ENCODE measurements around the gene CTBP2. TPM values are rescaled to one million over a fixed set of nuclear protein-coding genes. Genes with fewer than 3 reads are reported as not detected.
"Not testable (repeated sequence)": the region's sequence is repeated elsewhere in the genome, so short reads cannot be mapped to it uniquely, and the experiment has no call there.

CTBP2 gene
- total RNA-seq, 1 donor from 2014 or later, result 35.9 TPM

- DNase-seq (ENCODE audit: low spot score), result no peak
- intact Hi-C loops (cut with DNase I), result loop anchor here (10.0 kb wide), 1 partner anchor 195 kb away; the partner anchor contains the start of gene EEF1AKMT2
Observed at GRCh38 chr10:124989526-124989925, 170.8 kb downstream of the CTBP2 start.

DNA sequence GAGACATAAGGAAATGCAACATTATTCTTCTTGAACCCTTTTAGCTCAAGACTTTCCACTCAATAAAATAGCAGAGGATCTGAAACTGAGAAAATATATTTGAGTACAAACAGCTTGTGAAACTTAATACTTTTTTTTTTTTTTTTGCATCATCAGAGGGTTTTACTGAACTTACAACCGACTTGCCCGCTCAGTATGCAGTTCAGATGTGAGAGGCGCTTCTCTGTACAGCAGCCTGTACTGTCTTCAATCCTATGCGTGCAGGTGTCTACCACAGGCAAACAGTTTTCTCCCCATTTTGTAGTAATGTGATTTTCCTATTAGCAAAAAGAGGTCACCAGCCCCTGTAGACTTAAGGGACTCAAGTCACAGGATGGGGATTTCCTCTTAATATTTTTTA is 171.6 kb downstream of the CTBP2 start:
- DNase-seq (ENCODE audit: low spot score), result not testable (repeated sequence)
- intact Hi-C loops (cut with DNase I), result loop anchor here (10.0 kb wide), 1 partner anchor 194 kb away; the partner anchor contains the start of gene EEF1AKMT2

- no peak for DNase-seq (ENCODE audit: low spot score)
- intact Hi-C loops (cut with DNase I), result loop anchor here (10.0 kb wide), 1 partner anchor 193 kb away; the partner anchor contains the start of gene EEF1AKMT2
Observed at GRCh38 chr10:124987788-124988187, 172.6 kb downstream of the CTBP2 start.

- intact Hi-C loops (cut with DNase I), result loop anchor here (10.0 kb wide), 1 partner anchor 190 kb away; the partner anchor contains the start of gene EEF1AKMT2
- no peak for DNase-seq (ENCODE audit: low spot score)
Observed at GRCh38 chr10:124985162-124985561, 175.2 kb downstream of the CTBP2 start.

DNA sequence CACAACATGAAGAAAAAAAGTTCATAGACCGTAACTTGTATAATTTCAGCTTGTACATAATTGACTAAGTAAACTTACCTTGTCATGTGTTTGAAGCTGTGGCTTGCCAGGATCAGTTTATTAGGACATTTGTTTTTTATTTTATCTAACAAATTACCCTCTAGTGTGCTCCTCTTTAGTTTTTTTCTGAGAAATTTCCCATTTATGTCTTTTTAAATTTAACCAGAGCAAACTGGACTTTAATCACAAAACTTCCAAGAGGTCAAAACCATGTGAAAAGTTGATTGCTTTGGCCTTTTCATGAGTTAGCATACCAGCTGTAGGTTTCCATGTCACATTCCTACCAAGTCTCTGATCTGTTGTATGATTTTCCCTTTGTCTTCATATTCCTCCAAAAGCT is 176.0 kb downstream of the CTBP2 start:
- intact Hi-C loops (cut with DNase I), result loop anchor here (10.0 kb wide), 1 partner anchor 190 kb away; the partner anchor contains the start of gene EEF1AKMT2
- DNase-seq (ENCODE audit: low spot score), result no peak

DNA sequence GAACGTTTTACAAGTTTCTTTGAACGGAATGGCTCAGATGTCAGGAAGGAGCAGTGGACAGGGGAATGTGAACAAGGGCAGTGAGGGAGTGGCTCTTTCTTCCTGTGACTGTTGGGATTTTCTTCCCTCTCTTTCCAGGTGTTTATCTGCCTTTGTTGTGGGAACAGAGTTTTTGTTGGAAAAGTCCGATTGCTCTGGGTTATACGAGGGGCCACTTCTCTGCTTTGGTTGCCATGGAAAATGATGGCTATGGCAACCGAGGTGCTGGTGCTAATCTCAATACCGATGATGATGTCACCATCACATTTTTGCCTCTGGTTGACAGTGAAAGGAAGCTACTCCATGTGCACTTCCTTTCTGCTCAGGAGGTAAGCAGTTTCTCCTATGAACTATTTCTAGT is 177.0 kb downstream of the CTBP2 start:
- no peak for DNase-seq (ENCODE audit: low spot score)
- intact Hi-C loops (cut with DNase I), result loop anchor here (10.0 kb wide), 1 partner anchor 189 kb away; the partner anchor contains the start of gene EEF1AKMT2

GRCh38 chr10:124978376-124978725 is 182.0 kb downstream of the CTBP2 start:
- intact Hi-C loops (cut with DNase I), result no loop called here

GRCh38 chr10:124977648-124978375 is 182.6 kb downstream of the CTBP2 start:
- DNase-seq (ENCODE audit: low spot score), result no peak
- intact Hi-C loops (cut with DNase I), result no loop called here

More at GRCh38 chr10:124978376-124978725, 182.0 kb downstream of the CTBP2 start:
- no peak for DNase-seq (ENCODE audit: low spot score)

- DNase-seq (ENCODE audit: low spot score), result no peak
- intact Hi-C loops (cut with DNase I), result no loop called here
Observed at GRCh38 chr10:124977161-124977560, 183.2 kb downstream of the CTBP2 start.

GRCh38 chr10:124975977-124976514 is 184.3 kb downstream of the CTBP2 start:
- no peak for DNase-seq (ENCODE audit: low spot score)
- intact Hi-C loops (cut with DNase I), result no loop called here

DNA sequence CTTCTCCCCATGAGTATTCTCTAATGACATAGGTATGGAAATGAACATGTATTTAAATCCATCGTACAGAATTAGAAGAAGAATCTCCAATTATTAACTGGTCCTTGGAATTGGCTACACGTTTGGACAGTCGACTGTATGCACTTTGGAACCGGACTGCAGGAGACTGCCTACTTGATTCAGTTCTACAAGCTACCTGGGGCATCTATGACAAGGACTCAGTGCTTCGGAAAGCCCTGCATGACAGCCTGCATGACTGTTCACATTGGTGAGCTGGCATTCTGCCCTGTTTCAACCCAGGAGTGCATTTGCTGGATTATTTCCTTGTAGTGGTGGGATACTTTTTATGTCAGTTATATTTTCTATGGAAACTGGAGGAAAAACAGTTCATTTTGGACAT is 186.2 kb downstream of the CTBP2 start:
- intact Hi-C loops (cut with DNase I), result no loop called here

DNA sequence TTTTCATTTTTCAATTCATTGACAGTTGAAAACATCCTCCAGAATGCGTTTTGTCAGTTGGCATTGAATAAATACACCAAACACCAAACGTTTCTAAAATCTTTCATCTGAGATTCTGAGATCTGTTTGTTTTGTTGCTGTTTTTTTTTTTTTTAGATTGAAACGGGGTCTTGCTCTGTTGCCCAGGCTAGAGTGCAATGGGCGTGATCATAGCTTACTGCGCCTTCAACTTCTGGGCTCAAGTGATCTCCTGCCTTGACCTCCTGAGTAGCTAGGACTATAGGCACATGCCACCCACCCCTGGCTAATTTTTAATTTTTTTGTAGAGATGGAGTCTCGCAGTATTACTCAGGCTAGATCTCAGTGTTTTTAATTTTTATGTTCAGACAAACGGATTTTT is 187.7 kb downstream of the CTBP2 start:
- intact Hi-C loops (cut with DNase I), result no loop called here

More for the DNA sequence above, 186.2 kb downstream of the CTBP2 start:
- DNase-seq (ENCODE audit: low spot score), result no peak

GRCh38 chr10:124971276-124971675 is 189.1 kb downstream of the CTBP2 start:
- DNase-seq (ENCODE audit: low spot score), result no peak
- intact Hi-C loops (cut with DNase I), result no loop called here

More for the DNA sequence above, 187.7 kb downstream of the CTBP2 start:
- no peak for DNase-seq (ENCODE audit: low spot score)

DNA sequence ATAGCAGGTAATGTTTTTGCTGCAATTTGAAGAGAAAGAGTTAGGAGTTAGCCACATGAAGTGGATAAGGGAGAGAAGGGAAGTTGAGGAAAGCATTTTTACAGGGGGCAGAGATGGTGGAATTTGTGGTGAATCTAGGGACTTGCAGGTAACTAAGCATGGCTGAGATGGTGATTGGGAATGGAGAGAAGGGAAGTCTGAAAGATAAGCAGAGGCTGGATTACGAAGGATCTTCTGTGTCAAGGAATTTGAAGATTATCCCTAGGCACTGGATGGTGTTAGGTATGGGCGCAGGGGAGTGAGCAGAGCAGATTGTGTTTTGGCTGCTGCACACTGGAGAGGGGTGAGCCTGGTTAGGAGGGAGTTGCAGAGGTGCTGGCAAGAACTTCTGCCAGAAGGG is 193.1 kb downstream of the CTBP2 start:
- intact Hi-C loops (cut with DNase I), result no loop called here
- no peak for DNase-seq (ENCODE audit: low spot score)

GRCh38 chr10:124966008-124966407 is 194.4 kb downstream of the CTBP2 start:
- intact Hi-C loops (cut with DNase I), result no loop called here
- no peak for DNase-seq (ENCODE audit: low spot score)

DNA sequence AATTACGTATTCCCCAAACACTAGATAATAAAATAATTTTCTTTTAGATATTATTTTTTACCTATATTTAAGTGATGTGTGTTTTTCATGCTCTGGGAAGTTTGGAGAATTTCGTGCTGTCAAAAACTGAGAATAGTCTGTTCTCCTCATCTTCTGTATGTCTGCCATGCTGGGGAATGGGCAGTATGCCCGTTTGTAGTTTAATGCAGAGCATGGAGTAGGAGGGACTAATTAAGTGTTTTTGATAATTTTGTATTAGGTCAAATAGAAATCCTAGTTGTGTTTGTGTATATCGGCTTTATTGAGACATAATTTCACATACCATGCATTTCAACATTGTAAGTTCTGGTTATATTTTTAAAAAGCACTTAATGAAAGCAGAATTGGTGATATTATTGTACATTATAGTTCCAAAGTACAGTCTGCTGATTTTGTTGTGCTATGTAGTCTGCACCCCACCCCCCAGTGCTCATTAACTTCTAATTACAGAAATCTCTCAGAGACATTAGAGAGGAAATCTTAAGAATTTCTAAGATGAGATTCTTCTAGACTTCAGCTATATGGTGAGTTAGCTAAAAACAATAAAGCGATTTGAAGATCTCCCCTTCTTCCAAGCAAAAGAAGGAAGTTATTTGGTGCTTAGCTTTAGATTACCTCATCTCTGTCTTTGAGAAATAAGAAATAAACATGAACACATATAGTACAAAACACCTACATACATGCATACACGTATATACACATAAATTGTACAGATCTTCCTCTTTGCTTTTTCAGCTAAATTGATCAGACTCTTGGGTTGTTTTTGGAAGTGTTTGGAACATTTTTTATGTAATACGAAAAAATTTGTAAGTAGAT is 196.3 kb downstream of the CTBP2 start:
- intact Hi-C loops (cut with DNase I), result no loop called here

DNA sequence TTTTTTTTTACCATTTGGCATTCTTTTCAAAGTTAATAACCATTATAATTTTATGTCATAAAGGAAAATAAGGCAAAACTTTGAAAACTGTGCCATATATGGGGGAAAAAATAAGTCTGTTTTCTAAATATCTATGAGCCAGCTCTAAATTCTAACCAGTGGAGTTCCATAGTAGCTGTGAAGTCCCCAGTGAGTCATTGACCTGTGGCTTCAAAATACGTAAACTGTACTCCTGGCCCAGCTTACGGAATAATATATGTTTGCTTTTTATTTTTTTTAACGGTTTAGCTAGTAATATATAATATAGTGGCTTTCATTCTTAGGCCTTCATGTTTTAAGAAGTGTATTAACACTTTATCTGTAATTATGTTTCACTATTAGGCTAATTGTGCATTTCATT is 197.9 kb downstream of the CTBP2 start:
- intact Hi-C loops (cut with DNase I), result no loop called here
- no peak for DNase-seq (ENCODE audit: low spot score)

More for the DNA sequence above, 196.3 kb downstream of the CTBP2 start:
- no peak for DNase-seq (ENCODE audit: low spot score)

- intact Hi-C loops (cut with DNase I), result no loop called here
- DNase-seq (ENCODE audit: low spot score), result no peak
Observed at GRCh38 chr10:124961248-124961570, 199.2 kb downstream of the CTBP2 start.

DNA sequence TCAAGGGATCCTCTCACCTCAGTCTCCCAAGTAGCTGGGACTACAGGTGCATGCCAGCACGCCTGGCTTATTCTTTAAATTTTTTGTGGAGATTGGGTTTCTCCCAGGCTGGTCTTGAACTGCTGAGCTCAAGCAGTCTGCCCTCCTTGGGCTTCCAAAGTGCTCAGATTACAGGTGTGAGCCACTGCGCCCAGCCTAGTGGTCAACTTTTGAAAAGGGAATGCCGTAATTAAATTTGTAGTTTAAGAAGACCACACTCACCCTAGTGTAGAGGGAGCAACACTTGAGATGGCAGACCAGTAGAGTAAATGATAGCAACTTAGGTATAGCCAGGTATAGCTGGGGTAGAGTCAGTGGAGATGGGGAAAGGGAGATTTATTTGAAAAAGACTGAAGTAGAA is 200.8 kb downstream of the CTBP2 start:
- intact Hi-C loops (cut with DNase I), result no loop called here
- DNase-seq (ENCODE audit: low spot score), result no peak

DNA sequence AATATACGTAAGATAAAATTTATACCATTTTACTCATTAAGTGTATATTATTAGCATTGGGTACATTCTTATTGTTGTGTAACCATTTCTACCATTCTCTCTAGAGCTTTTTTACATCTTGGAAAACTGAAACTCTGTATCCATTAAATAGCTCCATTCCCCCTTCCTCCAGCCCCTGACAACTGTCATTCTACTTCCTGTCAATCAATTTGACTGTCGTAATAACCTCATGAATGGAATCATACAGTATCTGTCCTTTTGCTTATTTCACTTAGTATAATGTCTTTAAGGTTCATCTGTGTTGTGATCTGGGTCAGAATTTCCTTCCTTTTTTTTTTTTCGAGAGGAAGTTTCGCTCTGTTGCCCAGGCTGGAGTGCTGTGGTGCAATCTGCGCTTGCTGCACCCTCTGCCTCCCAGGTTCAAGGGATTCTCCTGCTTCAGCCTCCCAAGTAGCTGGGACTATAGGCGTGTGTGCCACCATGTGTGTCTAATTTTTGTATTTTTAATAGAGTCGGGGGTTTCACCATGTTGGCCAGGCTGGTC is 202.9 kb downstream of the CTBP2 start:
- no peak for DNase-seq (ENCODE audit: low spot score)
- intact Hi-C loops (cut with DNase I), result no loop called here
